Ectodermal cell (in vitro differentiated cells): Measurements from ENCODE around the gene INF2.

Source experiments
- H3K27ac ChIP-seq: 2 replicates; pipeline ENCODE4 v1.7.0; 2013; ENCODE audit warnings: mild to moderate bottlenecking, low read depth, low read length; ENCODE audit not compliant: insufficient read depth, poor library complexity, severe bottlenecking
- H3K27me3 ChIP-seq: 2 replicates; pipeline ENCODE4 v1.7.0; 2013; ENCODE audit warnings: mild to moderate bottlenecking, low read length; ENCODE audit not compliant: insufficient read depth, control insufficient read depth, poor library complexity, severe bottlenecking
- H3K36me3 ChIP-seq: one replicate; pipeline ENCODE4 v1.7.0; 2013; ENCODE audit warnings: low read length; ENCODE audit not compliant: control insufficient read depth, insufficient read depth
- H3K4me1 ChIP-seq: one replicate; pipeline ENCODE4 v1.7.0; 2013; ENCODE audit warnings: low read length; ENCODE audit not compliant: control insufficient read depth, insufficient read depth
- H3K4me3 ChIP-seq: 2 replicates; pipeline ENCODE4 v1.7.0; 2013; ENCODE audit warnings: low read depth, low read length, control low read depth; ENCODE audit not compliant: insufficient read depth
- H3K9me3 ChIP-seq: 2 replicates; pipeline ENCODE4 v1.7.0; 2013; ENCODE audit warnings: mild to moderate bottlenecking, low read length, moderate library complexity; ENCODE audit not compliant: control insufficient read depth
- WGBS, 2 experiments: methylation state at CpG; one replicate each; pipeline ENCODE4 v1.1.7; 2013; ENCODE audit warnings: missing lambda C conversion rate in 2 of 2; 5-methylcytosine and 5-hydroxymethylcytosine counted together

Gene INF2

DNA sequence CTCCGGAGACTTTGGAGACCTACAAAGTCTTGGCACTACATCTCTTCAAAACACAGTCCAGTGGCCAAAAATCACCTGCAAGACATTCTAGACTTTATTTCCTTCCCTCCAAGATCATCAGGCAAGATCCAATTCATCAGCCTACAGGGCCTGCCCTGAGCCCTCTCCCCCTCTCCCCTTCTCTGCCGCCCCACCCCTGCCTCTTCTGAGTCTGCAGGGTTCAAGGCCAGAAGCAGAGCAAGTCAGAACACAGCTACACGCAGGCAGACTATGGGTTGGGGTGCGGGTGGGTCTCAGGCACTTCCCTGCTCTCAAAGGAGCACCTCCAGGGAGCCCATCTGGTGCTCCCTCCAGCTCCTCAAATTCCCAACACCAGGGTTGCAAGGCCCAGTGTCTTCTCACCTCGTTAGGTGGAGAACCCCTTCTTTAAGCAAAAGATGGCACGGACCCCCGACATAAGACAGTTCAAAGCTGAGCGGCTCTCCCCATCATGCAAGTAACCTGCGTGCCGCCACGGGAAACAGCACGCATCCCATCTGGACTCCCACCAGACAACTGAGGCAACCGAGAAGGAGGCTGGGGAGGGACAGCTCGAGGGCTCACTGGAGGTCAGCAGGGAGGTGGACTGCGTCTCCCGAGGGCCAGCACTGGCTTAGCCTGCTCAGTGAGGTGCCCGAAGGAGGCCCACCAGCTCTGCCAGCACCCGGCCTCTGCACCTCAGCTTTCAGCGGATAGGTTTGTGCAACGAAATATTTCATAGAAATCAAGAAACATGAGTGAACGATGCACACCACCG, 5.6 kb upstream of the INF2 start:
- WGBS, 2 experiments: 86 to 87% methylated on average over 22 of the region's 22 CpGs
- no peak overlapping the region for H3K27ac ChIP-seq
- peaks cover 56% of the 10 kb centered on the region for H3K4me1 ChIP-seq

DNA sequence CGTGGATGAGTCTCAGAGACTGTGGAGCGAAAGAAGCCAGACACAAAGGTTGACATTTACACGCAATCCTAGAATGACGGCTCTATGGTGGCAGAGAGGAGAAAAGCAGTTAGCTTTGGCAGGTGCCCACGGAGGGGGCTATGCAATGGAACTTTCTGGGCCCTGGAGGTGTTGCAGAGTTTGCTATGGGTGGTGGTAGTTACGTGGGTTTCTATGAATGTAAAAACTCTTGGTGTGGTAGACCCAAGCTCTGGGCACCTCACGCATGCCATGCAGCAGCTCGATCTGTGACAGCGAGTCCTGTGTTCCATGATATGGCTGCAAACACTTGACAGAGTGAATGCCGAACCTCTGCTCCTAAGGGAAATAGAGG, 5.0 kb upstream of the INF2 start:
- WGBS, 2 experiments: 95% methylated on average over 10 of the region's 10 CpGs
- H3K27ac ChIP-seq: no peak overlapping the region
- H3K4me1 ChIP-seq: peaks cover 53% of the 10 kb centered on the region
- no peak overlapping the region for H3K4me3 ChIP-seq
- no peaks in the 10 kb centered on the region for H3K27me3 ChIP-seq
- H3K36me3 ChIP-seq: no peaks in the 10 kb centered on the region
- no peaks in the 10 kb centered on the region for H3K9me3 ChIP-seq

More for the DNA sequence above, 5.6 kb upstream of the INF2 start:
- H3K27me3 ChIP-seq: no peaks in the 10 kb centered on the region
- no peaks in the 10 kb centered on the region for H3K36me3 ChIP-seq
- H3K4me3 ChIP-seq: no peak overlapping the region
- no peaks in the 10 kb centered on the region for H3K9me3 ChIP-seq

DNA sequence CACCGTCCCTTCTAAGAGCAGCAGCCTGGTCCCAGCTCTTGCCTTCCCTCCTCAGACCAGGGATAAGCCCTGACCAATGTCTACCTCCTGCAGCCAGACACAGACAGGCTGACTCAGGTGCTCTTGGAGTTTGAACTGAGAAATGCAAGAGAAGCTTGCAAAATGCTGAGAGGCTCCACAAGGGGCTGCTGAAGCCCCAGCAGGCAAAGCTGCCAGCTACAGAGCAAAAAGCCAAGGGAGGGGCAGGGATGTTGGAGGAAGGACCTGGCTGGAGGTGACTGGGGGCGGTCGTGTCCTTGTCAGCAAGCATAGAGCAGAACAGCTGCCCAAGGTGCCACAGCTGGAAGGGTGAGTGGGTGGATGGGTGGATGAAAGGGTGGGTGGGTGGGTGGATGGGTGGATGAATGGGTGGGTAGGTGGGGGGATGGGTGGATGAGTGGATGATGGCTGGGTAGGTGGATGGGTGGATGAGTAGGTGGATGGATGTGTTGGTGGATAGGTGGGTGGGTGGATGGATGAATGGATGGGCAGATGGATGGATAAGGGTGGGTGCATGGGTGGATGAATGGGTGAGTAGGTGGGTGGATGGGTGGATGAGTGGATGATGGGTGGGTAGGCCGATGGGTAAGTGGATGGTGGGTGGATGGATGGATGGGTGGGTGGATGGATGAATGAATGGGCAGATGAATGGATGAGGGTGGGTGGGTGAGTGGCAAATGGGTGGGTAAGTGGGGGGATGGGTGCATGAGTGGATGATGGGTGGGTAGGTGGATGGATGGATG, 4.0 kb upstream of the INF2 start:
- WGBS, 2 experiments: 90% methylated on average over 4 of the region's 4 CpGs
- peaks cover 52% of the 10 kb centered on the region for H3K4me1 ChIP-seq

GRCh38 chr14:104685998-104686610, 3.3 kb upstream of the INF2 start:
- H3K27me3 ChIP-seq: no peaks in the 10 kb centered on the region
- H3K4me1 ChIP-seq: peaks cover 52% of the 10 kb centered on the region
- WGBS, 2 experiments: 95% methylated on average over 2 of the region's 2 CpGs
- H3K9me3 ChIP-seq: no peaks in the 10 kb centered on the region
- H3K4me3 ChIP-seq: no peak overlapping the region
- no peak overlapping the region for H3K27ac ChIP-seq
- no peaks in the 10 kb centered on the region for H3K36me3 ChIP-seq

More for the DNA sequence above, 4.0 kb upstream of the INF2 start:
- Histone ChIP-seq H3K27ac (no peak overlapping the region), H3K4me3 (no peak overlapping the region), H3K27me3 (no peaks in the 10 kb centered on the region), H3K9me3 (no peaks in the 10 kb centered on the region), H3K36me3 (no peaks in the 10 kb centered on the region)

GRCh38 chr14:104686624-104687517, 2.5 kb upstream of the INF2 start:
- no peaks in the 10 kb centered on the region for H3K27me3 ChIP-seq
- no peak overlapping the region for H3K4me3 ChIP-seq
- H3K36me3 ChIP-seq: no peaks in the 10 kb centered on the region
- peaks cover 52% of the 10 kb centered on the region for H3K4me1 ChIP-seq
- H3K9me3 ChIP-seq: no peaks in the 10 kb centered on the region
- H3K27ac ChIP-seq: no peak overlapping the region
- 86 to 89% methylated on average over 20 of the region's 20 CpGs for WGBS, 2 experiments

DNA sequence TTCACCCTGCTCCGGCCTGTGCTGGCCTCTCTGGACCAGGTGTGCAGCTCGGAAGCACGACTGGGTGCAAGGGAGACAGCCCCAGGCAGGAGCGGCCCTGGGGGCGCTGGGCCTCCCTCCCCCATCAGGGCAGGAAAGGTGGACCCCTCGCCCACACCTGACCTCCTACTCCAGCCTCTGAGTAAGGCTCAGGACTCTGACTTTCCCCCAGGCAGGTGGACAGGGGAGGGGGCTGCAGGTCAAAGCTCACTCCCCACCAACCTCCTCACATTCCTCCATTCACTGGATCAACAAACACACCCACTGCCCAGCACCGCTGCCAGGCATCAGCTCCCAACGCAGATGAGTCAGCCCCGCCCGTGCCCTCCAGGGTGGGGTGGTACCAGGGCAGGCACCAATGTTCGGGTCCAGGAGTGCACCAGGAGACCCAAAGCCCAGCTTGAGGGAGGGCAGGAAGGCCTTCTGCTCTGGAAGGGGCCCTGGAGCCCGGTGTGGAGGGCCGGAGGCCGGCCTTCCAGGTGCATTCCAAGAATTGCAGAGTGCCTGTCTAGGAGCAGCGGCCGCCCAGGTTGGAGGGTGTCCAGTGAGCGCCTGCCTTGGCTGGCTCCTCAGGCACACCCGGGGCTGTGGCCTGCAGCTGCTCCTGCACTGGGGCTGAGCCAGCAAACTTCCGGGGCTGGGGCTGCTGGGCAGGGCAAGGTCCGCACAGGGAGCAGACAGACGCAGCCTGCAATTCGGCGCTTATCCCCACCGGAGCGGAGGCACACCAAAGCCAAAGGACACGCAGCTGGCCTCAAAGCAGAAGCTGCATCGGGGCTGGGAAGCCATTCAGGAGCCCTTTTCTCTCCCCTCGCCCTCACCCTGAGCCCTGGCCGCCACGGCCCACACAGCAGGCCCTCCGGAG, 1.6 kb upstream of the INF2 start:
- Histone ChIP-seq H3K27ac (no peak overlapping the region), H3K36me3 (no peaks in the 10 kb centered on the region), H3K27me3 (no peaks in the 10 kb centered on the region), H3K9me3 (no peaks in the 10 kb centered on the region), H3K4me1 (peaks cover 45% of the 10 kb centered on the region), H3K4me3 (no peak overlapping the region)
- 73 to 75% methylated on average over 31 of the region's 31 CpGs for WGBS, 2 experiments

DNA sequence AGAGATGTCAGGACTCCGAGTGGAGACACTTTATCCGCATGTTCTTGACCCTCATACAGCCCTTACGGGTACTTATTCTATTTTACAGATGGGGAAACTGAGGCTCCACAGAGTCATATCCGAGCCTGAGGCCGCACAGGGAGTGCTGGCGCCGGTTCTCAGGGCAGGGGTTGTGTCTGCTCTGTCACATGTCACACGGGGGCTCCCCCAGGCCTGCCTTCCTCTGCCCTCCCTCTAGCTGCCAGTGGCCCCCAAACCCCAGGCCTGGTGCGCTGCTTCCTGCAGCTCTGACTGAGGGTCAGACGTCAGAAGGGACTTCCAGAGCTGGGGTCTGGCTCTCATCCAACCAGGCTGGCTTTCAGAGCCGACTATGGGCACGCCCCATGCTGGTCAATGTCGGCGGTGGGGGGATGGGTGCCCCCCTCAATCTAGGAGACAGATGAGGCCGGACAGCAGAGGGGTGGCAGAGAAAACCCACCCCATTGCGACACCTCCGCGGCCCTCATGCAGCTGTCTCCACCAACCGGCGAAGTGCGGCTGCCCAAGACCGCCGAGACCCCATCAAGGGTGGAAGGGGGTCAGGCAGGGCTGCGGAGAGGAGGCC, 811 bp upstream of the INF2 start:
- no peaks in the 10 kb centered on the region for H3K36me3 ChIP-seq
- WGBS, 2 experiments: 59 to 64% methylated on average over 24 of the region's 24 CpGs
- H3K27ac ChIP-seq: no peak overlapping the region
- H3K27me3 ChIP-seq: no peaks in the 10 kb centered on the region
- no peaks in the 10 kb centered on the region for H3K9me3 ChIP-seq
- H3K4me3 ChIP-seq: peak overlapping the region; percentile 54
- H3K4me1 ChIP-seq: peaks cover 37% of the 10 kb centered on the region

- Histone ChIP-seq H3K4me1 (peaks cover 49% of the 10 kb centered on the region), H3K27ac (no peak overlapping the region), H3K9me3 (no peaks in the 10 kb centered on the region), H3K27me3 (no peaks in the 10 kb centered on the region), H3K36me3 (no peaks in the 10 kb centered on the region), H3K4me3 (peak overlapping the region; percentile 54)
- WGBS, 2 experiments: 14% methylated on average over 50 of the region's 50 CpGs
Measured at GRCh38 chr14:104689881-104690711, 678 bp downstream of the INF2 start.
